NCI-H146 treated with DMSO at 0.1 percent for 48 hours (cell line): Measurements from ENCODE around the gene TRIM33.
"Not testable (repeated sequence)": the region's sequence is repeated elsewhere in the genome, so short reads cannot be mapped to it uniquely, and the experiment has no call there.

Experiments
- DNase-seq: peaks from one replicate; lab custom pipeline; 2025; ENCODE audit not compliant: unreplicated experiment; lab: John Stamatoyannopoulos, UW

The TRIM33 gene

GRCh38 chr1:114467491-114467890 lies 43.5 kb downstream of the TRIM33 start:
- no peak for DNase-seq

GRCh38 chr1:114466334-114467014 lies 44.5 kb downstream of the TRIM33 start:
- DNase-seq = no peak

GRCh38 chr1:114462963-114463362 lies 48.0 kb downstream of the TRIM33 start:
- no peak for DNase-seq

- no peak for DNase-seq
Measured at GRCh38 chr1:114462341-114462740, 48.7 kb downstream of the TRIM33 start.

- DNase-seq = no peak
Measured at GRCh38 chr1:114458237-114458777, 52.7 kb downstream of the TRIM33 start.

GRCh38 chr1:114457675-114458236 lies 53.2 kb downstream of the TRIM33 start:
- no peak for DNase-seq

- DNase-seq = no peak
Measured at GRCh38 chr1:114456586-114456985, 54.4 kb downstream of the TRIM33 start.

- no peak for DNase-seq
Measured at GRCh38 chr1:114455102-114455785, 55.8 kb downstream of the TRIM33 start.

GRCh38 chr1:114454539-114454938 lies 56.5 kb downstream of the TRIM33 start:
- DNase-seq = no peak

- DNase-seq = no peak
Measured at GRCh38 chr1:114453361-114453784, 57.6 kb downstream of the TRIM33 start.

GRCh38 chr1:114448370-114449036 lies 62.5 kb downstream of the TRIM33 start:
- DNase-seq = no peak

GRCh38 chr1:114446198-114446597 lies 64.8 kb downstream of the TRIM33 start:
- DNase-seq = no peak

GRCh38 chr1:114443226-114443625 lies 67.8 kb downstream of the TRIM33 start:
- not testable (repeated sequence) for DNase-seq

- DNase-seq = no peak
Measured at GRCh38 chr1:114441332-114441731, 69.7 kb downstream of the TRIM33 start.

- DNase-seq = no peak
Measured at GRCh38 chr1:114439369-114439768, 71.6 kb downstream of the TRIM33 start.

- no peak for DNase-seq
Measured at GRCh38 chr1:114437812-114438211, 73.2 kb downstream of the TRIM33 start.

- DNase-seq = no peak
Measured at GRCh38 chr1:114436799-114437198, 74.2 kb downstream of the TRIM33 start.

- no peak for DNase-seq
Measured at GRCh38 chr1:114435088-114435715, 75.8 kb downstream of the TRIM33 start.

GRCh38 chr1:114431026-114431425 lies 80.0 kb downstream of the TRIM33 start:
- no peak for DNase-seq

GRCh38 chr1:114428083-114428754 lies 82.8 kb downstream of the TRIM33 start:
- no peak for DNase-seq
